WTC11 (cell line): ENCODE data around the gene VSIG1. TPM values are rescaled to one million over a fixed set of nuclear protein-coding genes. Genes with fewer than 3 reads are reported as not detected.

Experiments
- ATAC-seq: fragments of 200-7000 bp; cut with Tn5 transposase; 2 replicates; pipeline ENCODE4 v1.10.0; 2021; ENCODE audit warnings: mild to moderate bottlenecking, moderate library complexity
- CTCF ChIA-PET: fragments of 300-600 bp; sonication (Branson Sonifier 250); formaldehyde crosslinking; loops from one replicate; lab custom pipeline; 2021; ENCODE audit warnings: antibody characterized with exemption; lab: Charles Lee
- POLR2A ChIA-PET: fragments of 350-600 bp; sonication (Branson Sonifier 250); formaldehyde crosslinking; loops from one replicate; lab custom pipeline; 2021; ENCODE audit warnings: antibody characterized with exemption; lab: Charles Lee
- DNase-seq: peaks from one replicate; pipeline ENCODE4 v3.0.0; 2021; ENCODE audit warnings: low spot score
- H3K27ac Mint-ChIP-seq: 2 replicates; pipeline ENCODE4 v1.8.0; 2021; ENCODE audit warnings: mixed read lengths
- H3K27me3 Mint-ChIP-seq: 2 replicates; pipeline ENCODE4 v1.8.0; 2021; ENCODE audit warnings: low read depth, mild to moderate bottlenecking, moderate library complexity, mixed read lengths
- H3K36me3 Mint-ChIP-seq: 2 replicates; pipeline ENCODE4 v1.8.0; 2021; ENCODE audit warnings: mixed read lengths
- H3K4me1 Mint-ChIP-seq: 2 replicates; pipeline ENCODE4 v1.8.0; 2022; ENCODE audit warnings: mixed read lengths
- H3K4me3 Mint-ChIP-seq: 2 replicates; pipeline ENCODE4 v1.8.0; 2021; ENCODE audit warnings: mild to moderate bottlenecking, moderate library complexity, mixed read lengths
- H3K9me3 Mint-ChIP-seq: 2 replicates; pipeline ENCODE4 v1.8.0; 2021; ENCODE audit warnings: mixed read lengths
- ARID4B ChIP-seq: sonication (generic); formaldehyde crosslinking; IDR thresholded peaks from 2 replicates; pipeline ENCODE4 v1.8.0; 2023; ENCODE audit warnings: missing genetic modification reagents, mild to moderate bottlenecking, borderline replicate concordance
- ATF3 ChIP-seq: sonication (generic); formaldehyde crosslinking; conservative IDR thresholded peaks from 2 replicates; pipeline ENCODE4 v1.8.1; 2022; ENCODE audit warnings: mild to moderate bottlenecking, missing genetic modification reagents
- ATF6 ChIP-seq: sonication (generic); formaldehyde crosslinking; IDR thresholded peaks from 2 replicates; pipeline ENCODE4 v1.8.1; 2023; ENCODE audit warnings: mild to moderate bottlenecking, missing genetic modification reagents
- CDX4 ChIP-seq: fragments of 250-450 bp; sonication (Bioruptor Pico); IDR thresholded peaks from 2 replicates; pipeline ENCODE4 v1.9.0; 2021; ENCODE audit warnings: moderate library complexity, mild to moderate bottlenecking, inconsistent platforms, borderline replicate concordance
- E2F5 ChIP-seq: sonication (generic); formaldehyde crosslinking; IDR thresholded peaks from 2 replicates; pipeline ENCODE4 v1.8.1; 2022; ENCODE audit warnings: mild to moderate bottlenecking, moderate library complexity, missing genetic modification reagents
- FOXJ3 ChIP-seq: sonication (generic); formaldehyde crosslinking; IDR thresholded peaks from 2 replicates; pipeline ENCODE4 v1.9.0; 2021; ENCODE audit warnings: missing genetic modification reagents, mild to moderate bottlenecking, borderline replicate concordance
- FOXK1 ChIP-seq: sonication (generic); formaldehyde crosslinking; IDR thresholded peaks from 2 replicates; pipeline ENCODE4 v1.8.0; 2022; ENCODE audit warnings: mild to moderate bottlenecking, moderate library complexity, missing genetic modification reagents
- FOXP4 ChIP-seq: sonication (generic); formaldehyde crosslinking; IDR thresholded peaks from 2 replicates; pipeline ENCODE4 v1.8.0; 2022; ENCODE audit warnings: mild to moderate bottlenecking, missing genetic modification reagents
- MAX ChIP-seq: sonication (generic); formaldehyde crosslinking; IDR thresholded peaks from 2 replicates; pipeline ENCODE4 v1.8.0; 2022; ENCODE audit warnings: mild to moderate bottlenecking, missing genetic modification reagents
- NFYB ChIP-seq: sonication (generic); formaldehyde crosslinking; conservative IDR thresholded peaks from 2 replicates; pipeline ENCODE4 v1.8.0; 2022; ENCODE audit warnings: low read depth, missing genetic modification reagents
- OVOL2 ChIP-seq: fragments of 250-450 bp; sonication (Bioruptor Pico); IDR thresholded peaks from 2 replicates; pipeline ENCODE4 v1.9.0; 2021; ENCODE audit warnings: mild to moderate bottlenecking, borderline replicate concordance
- PREB ChIP-seq: sonication (generic); formaldehyde crosslinking; IDR thresholded peaks from 2 replicates; pipeline ENCODE4 v1.8.1; 2022; ENCODE audit warnings: mild to moderate bottlenecking, missing genetic modification reagents, moderate library complexity, borderline replicate concordance
- RORB ChIP-seq: fragments of 250-450 bp; sonication (Bioruptor Pico); IDR thresholded peaks from 2 replicates; pipeline ENCODE4 v1.9.0; 2021; ENCODE audit warnings: mild to moderate bottlenecking
- SP1 ChIP-seq: sonication (generic); formaldehyde crosslinking; conservative IDR thresholded peaks from 2 replicates; pipeline ENCODE4 v1.8.1; 2022; ENCODE audit warnings: missing genetic modification reagents
- TP53 ChIP-seq: sonication (generic); formaldehyde crosslinking; IDR thresholded peaks from 2 replicates; pipeline ENCODE4 v1.8.1; 2023; ENCODE audit warnings: mild to moderate bottlenecking, missing genetic modification reagents
- ZNF263 ChIP-seq: sonication (generic); formaldehyde crosslinking; IDR thresholded peaks from 2 replicates; pipeline ENCODE4 v1.8.1; 2022; ENCODE audit warnings: low read depth, mild to moderate bottlenecking, moderate library complexity, missing genetic modification reagents
- ZNF425 ChIP-seq: fragments of 250-450 bp; sonication (Bioruptor Pico); conservative IDR thresholded peaks from 2 replicates; pipeline ENCODE4 v1.9.0; 2021; ENCODE audit warnings: mild to moderate bottlenecking
- total RNA-seq: library from RNA; stranded (reverse); gene quantifications from 3 replicates; pipeline ENCODE4 v1.2.3, GENCODE V29; 2021

Gene VSIG1
- total RNA-seq, 1 experiment from 2014 or later, result 1.2 TPM

- Mint-ChIP-seq H3K36me3 (no peaks in the 10 kb centered on the region), H3K27me3 (no peaks in the 10 kb centered on the region), H3K4me1 (no peaks in the 10 kb centered on the region), H3K4me3 (no peak overlapping the region), H3K9me3 (no peaks in the 10 kb centered on the region), H3K27ac (no peak overlapping the region)
- DNase-seq (no peak), ATAC-seq (no peak)
- ChIA-PET POLR2A (interaction anchor here (0.5 kb wide), 1 partner anchor 18 kb away, joined by 6 read pairs; no protein-coding TSS in a partner anchor), CTCF (no interaction called here)
- TF ChIP-seq PREB (CRISPR knock-in tag) (no peak), SP1 (CRISPR knock-in tag) (no peak), ZNF263 (CRISPR knock-in tag) (no peak), FOXK1 (CRISPR knock-in tag) (no peak), ATF6 (CRISPR knock-in tag) (no peak), ARID4B (CRISPR knock-in tag) (no peak), RORB (CRISPR knock-in tag) (no peak), FOXJ3 (CRISPR knock-in tag) (no peak), E2F5 (CRISPR knock-in tag) (no peak), MAX (CRISPR knock-in tag) (no peak), NFYB (CRISPR knock-in tag) (no peak), ATF3 (CRISPR knock-in tag) (no peak), TP53 (CRISPR knock-in tag) (no peak), OVOL2 (CRISPR knock-in tag) (no peak)
Measured at GRCh38 chrX:108114541-108114940, 69.7 kb downstream of the VSIG1 start.

GRCh38 chrX:108117988-108118387 lies 73.1 kb downstream of the VSIG1 start:
- Mint-ChIP-seq H3K4me3 (no peak overlapping the region), H3K9me3 (no peaks in the 10 kb centered on the region), H3K27me3 (no peaks in the 10 kb centered on the region), H3K4me1 (peaks cover 6% of the 10 kb centered on the region; the same call in 1 of the 2 replicates), H3K27ac (no peak overlapping the region), H3K36me3 (no peaks in the 10 kb centered on the region)
- POLR2A ChIA-PET, result no interaction called here
- DNase-seq, result no peak
- CTCF ChIA-PET, result no interaction called here
- ATAC-seq, result no peak
- TF ChIP-seq ZNF425, result no peak
- no peak for TF ChIP-seq FOXP4 (CRISPR knock-in tag)
- TF ChIP-seq CDX4 (CRISPR knock-in tag), result no peak
- TF ChIP-seq ATF6 (CRISPR knock-in tag), result no peak
